Endothelial cell of umbilical vein (primary cell): ENCODE data around the gene ABCC4. TPM values are rescaled to one million over a fixed set of nuclear protein-coding genes. Genes with fewer than 3 reads are reported as not detected.

Experiments used
- BruUV-seq: library from RNA; stranded (reverse); fragments of 400-500 nt; replicated peaks from 2 replicates; lab custom pipeline; 2021; lab: Mats Ljungman, UMichigan
- CTCF ChIA-PET: fragments of 300-600, 350-600 bp; sonication (Branson Sonifier 250); formaldehyde crosslinking; loops from one replicate; lab custom pipeline; 2021; ENCODE audit warnings: antibody characterized with exemption, inconsistent platforms; lab: Charles Lee
- POLR2A ChIA-PET: fragments of 300-600, 350-600 bp; sonication (Branson Sonifier 250); formaldehyde crosslinking; loops from one replicate; lab custom pipeline; 2021; ENCODE audit warnings: antibody characterized with exemption, inconsistent platforms; lab: Charles Lee
- DNase-seq: peaks from one replicate; pipeline ENCODE4 v3.0.0-alpha.2; 2011; ENCODE audit warnings: low read depth, low spot score
- FAIRE-seq: peaks from 2 replicates; lab custom pipeline; 2011; peaks lifted over from hg19 to GRCh38; lab: Jason Lieb, UNC
- H2AFZ ChIP-seq: 2 replicates; pipeline ENCODE4 v1.6.0; 2012; ENCODE audit warnings: low read depth, low read length, control low read depth, inconsistent platforms
- H3K27ac ChIP-seq: 2 replicates; pipeline ENCODE4 v1.5.1; 2011; ENCODE audit warnings: low read depth, mild to moderate bottlenecking, control low read depth, low read length, moderate library complexity; ENCODE audit not compliant: insufficient read depth
- H3K27me3 ChIP-seq, 2 experiments: 2 replicates each; pipeline versions ENCODE4 v1.6.0 to v1.6.1; 2011; ENCODE audit warnings: low read length in 2 of 2, mixed read lengths in 1 of 2; ENCODE audit not compliant: control insufficient read depth in 2 of 2, insufficient read depth in 2 of 2
- H3K36me3 ChIP-seq, 2 experiments: 2 replicates in 1 of 2; 3 replicates in 1 of 2; pipeline ENCODE4 v1.5.1; 2011; ENCODE audit warnings: low read length in 2 of 2, mild to moderate bottlenecking in 1 of 2, moderate library complexity in 1 of 2; ENCODE audit not compliant: control insufficient read depth in 2 of 2, insufficient read depth in 2 of 2; ENCODE audit errors: extremely low read depth in 1 of 2
- H3K4me1 ChIP-seq: 3 replicates; pipeline ENCODE4 v1.5.1; 2011; ENCODE audit warnings: mild to moderate bottlenecking, low read length; ENCODE audit not compliant: control insufficient read depth, insufficient read depth; ENCODE audit errors: extremely low read depth
- H3K4me2 ChIP-seq: 2 replicates; pipeline ENCODE4 v1.6.1; 2011; ENCODE audit warnings: low read length, control low read depth, mixed read lengths; ENCODE audit not compliant: insufficient read depth
- H3K4me3 ChIP-seq, 3 experiments: fragments of 200-600 bp in 1 of 3; sonication (generic), shearing (Covaris generic) in 1 of 3; replicated peaks in 1 of 3; 2 replicates each; pipeline ENCODE4 v1.5.1; 2011 to 2016; ENCODE audit warnings: control low read depth in 3 of 3, low read length in 3 of 3, mild to moderate bottlenecking in 2 of 3, inconsistent platforms in 1 of 3, low read depth in 1 of 3, moderate library complexity in 1 of 3; ENCODE audit not compliant: insufficient read depth in 1 of 3
- H3K79me2 ChIP-seq: 2 replicates; pipeline ENCODE4 v1.6.0; 2012; ENCODE audit warnings: low read length, inconsistent platforms; ENCODE audit not compliant: control insufficient read depth, insufficient read depth
- H3K9ac ChIP-seq: replicated peaks from 2 replicates; pipeline ENCODE3; 2011; ENCODE audit warnings: low read length, control low read depth; ENCODE audit not compliant: insufficient read depth; ENCODE audit errors: extremely low read depth
- H3K9me1 ChIP-seq: replicated peaks from 3 replicates; pipeline ENCODE4 v1.6.0; 2011; ENCODE audit warnings: mild to moderate bottlenecking, low read length; ENCODE audit not compliant: control insufficient read depth, insufficient read depth; ENCODE audit errors: extremely low read depth
- H3K9me3 ChIP-seq: replicated peaks from 2 replicates; pipeline ENCODE4 v1.5.1; 2012; ENCODE audit warnings: low read length, inconsistent platforms; ENCODE audit not compliant: control insufficient read depth, insufficient read depth
- H4K20me1 ChIP-seq: replicated peaks from 2 replicates; pipeline ENCODE3; 2011; ENCODE audit warnings: mild to moderate bottlenecking, low read length; ENCODE audit not compliant: control insufficient read depth, insufficient read depth; ENCODE audit errors: extremely low read depth
- EZH2 ChIP-seq: IDR thresholded peaks from 2 replicates; pipeline ENCODE4 v1.6.1; 2012; ENCODE audit warnings: borderline replicate concordance, low read depth, mild to moderate bottlenecking, moderate library complexity, low read length, inconsistent platforms; ENCODE audit not compliant: severe bottlenecking
- FOS ChIP-seq: IDR thresholded peaks from 2 replicates; pipeline ENCODE4 v1.6.1; 2011; ENCODE audit warnings: mild to moderate bottlenecking, low read length, moderate library complexity, borderline replicate concordance; ENCODE audit not compliant: insufficient read depth
- GATA2 ChIP-seq: IDR thresholded peaks from 2 replicates; pipeline ENCODE4 v1.7.0; 2011; ENCODE audit warnings: low read depth, mild to moderate bottlenecking, moderate library complexity, mixed read lengths, low read length; ENCODE audit not compliant: insufficient read length, insufficient read depth
- JUN ChIP-seq: IDR thresholded peaks from 2 replicates; pipeline ENCODE4 v1.6.1; 2011; ENCODE audit warnings: borderline replicate concordance, low read depth; ENCODE audit not compliant: insufficient read length, insufficient read depth
- MAX ChIP-seq: IDR thresholded peaks from 2 replicates; pipeline ENCODE4 v1.6.1; 2011; ENCODE audit not compliant: insufficient read depth, insufficient read length
- MYC ChIP-seq: IDR thresholded peaks from one replicate; pipeline ENCODE4 v1.6.1; 2011; ENCODE audit warnings: mild to moderate bottlenecking, low read depth, low read length
- POLR2A ChIP-seq: IDR thresholded peaks from 2 replicates; pipeline ENCODE4 v1.6.1; 2012; ENCODE audit warnings: low read depth, mild to moderate bottlenecking, control low read depth, low read length
- POLR2AphosphoS5 ChIP-seq: IDR thresholded peaks from 2 replicates; pipeline ENCODE4 v1.6.1; 2012; ENCODE audit warnings: low read depth, mild to moderate bottlenecking, control low read depth, low read length, moderate library complexity; ENCODE audit not compliant: insufficient read depth
- dilution Hi-C: fragments of 300-500 bp; cut with MboI; formaldehyde crosslinking; loops from one replicate; pipeline ENCODE4 v1.15.0; 2019; ENCODE audit warnings: low sequenced_read_pairs; ENCODE audit not compliant: extremely low pct_ligation_motif_present
- intact Hi-C: fragments of 100-400 bp; cut with micrococcal nuclease; formaldehyde crosslinking; loops from one replicate; pipeline ENCODE4 v1.10.0; 2022
- polyA plus RNA-seq, 4 experiments: library from polyadenylated mRNA; depleted of rRNA in 3 of 4; stranded (reverse) in 3 of 4; unstranded in 1 of 4; fragments of >200 nt; gene quantifications; 2 replicates each; pipeline versions ENCODE4 v1.2.1 to v1.2.3, GENCODE V29; 2011 to 2012; ENCODE audit warnings: missing spikeins in 1 of 4
- total RNA-seq: library from RNA; stranded (reverse); gene quantifications from 2 replicates; pipeline ENCODE4 v1.2.3, GENCODE V29; 2021
- TF ChIP-seq, protein P1 (sequence below), 2 donors: IDR thresholded peaks; 1 replicate in 1 of 2; 2 replicates in 1 of 2; pipeline ENCODE4 v1.5.1; 2011; ENCODE audit warnings: low read length in 2 of 2, mild to moderate bottlenecking in 2 of 2, moderate library complexity in 2 of 2, control low read depth in 1 of 2, inconsistent platforms in 1 of 2, low read depth in 1 of 2; ENCODE audit not compliant: insufficient read depth in 1 of 2; ENCODE audit errors: extremely low read depth in 1 of 2

The ABCC4 gene
- total and polyA plus RNA-seq, 2 donors (not counting 3 experiments of a cell fraction or from before 2014, with no cell fraction given) = 9.2 to 15.9 TPM

DNA sequence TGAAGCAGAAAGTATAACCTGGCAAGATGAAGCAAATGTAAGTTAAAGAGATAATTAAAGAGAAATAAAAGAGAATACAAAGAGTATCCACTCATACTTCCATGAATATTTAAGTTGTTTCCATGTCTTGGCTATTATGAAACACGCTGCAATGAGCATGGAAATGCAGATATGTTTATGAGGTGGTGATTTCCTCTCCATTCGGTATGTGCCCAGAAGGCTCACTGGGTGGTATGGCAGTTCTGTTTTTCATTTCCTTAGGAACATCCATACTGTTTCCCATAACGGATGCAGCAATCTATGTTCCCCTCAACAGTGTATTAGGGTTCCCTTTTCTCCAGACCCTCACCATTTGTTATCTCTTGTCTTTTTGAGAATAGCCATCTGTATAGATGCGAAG, 316.3 kb downstream of the ABCC4 start:
- DNase-seq (no peak), FAIRE-seq (no peak)
- H3K36me3 ChIP-seq = no peaks in the 10 kb centered on the region
- no peaks in the 10 kb centered on the region for H3K79me2 ChIP-seq
- peaks cover 13 to 17% of the 10 kb centered on the region in 2 experiments for H3K27me3 ChIP-seq
- no peaks in the 10 kb centered on the region for H4K20me1 ChIP-seq
- BruUV-seq = no TSS peak
- dilution Hi-C loops = no loop called here
- TF ChIP-seq FOS = no peak
- TF ChIP-seq GATA2 = no peak
- no peak for TF ChIP-seq MAX
- TF ChIP-seq, protein P1, sequence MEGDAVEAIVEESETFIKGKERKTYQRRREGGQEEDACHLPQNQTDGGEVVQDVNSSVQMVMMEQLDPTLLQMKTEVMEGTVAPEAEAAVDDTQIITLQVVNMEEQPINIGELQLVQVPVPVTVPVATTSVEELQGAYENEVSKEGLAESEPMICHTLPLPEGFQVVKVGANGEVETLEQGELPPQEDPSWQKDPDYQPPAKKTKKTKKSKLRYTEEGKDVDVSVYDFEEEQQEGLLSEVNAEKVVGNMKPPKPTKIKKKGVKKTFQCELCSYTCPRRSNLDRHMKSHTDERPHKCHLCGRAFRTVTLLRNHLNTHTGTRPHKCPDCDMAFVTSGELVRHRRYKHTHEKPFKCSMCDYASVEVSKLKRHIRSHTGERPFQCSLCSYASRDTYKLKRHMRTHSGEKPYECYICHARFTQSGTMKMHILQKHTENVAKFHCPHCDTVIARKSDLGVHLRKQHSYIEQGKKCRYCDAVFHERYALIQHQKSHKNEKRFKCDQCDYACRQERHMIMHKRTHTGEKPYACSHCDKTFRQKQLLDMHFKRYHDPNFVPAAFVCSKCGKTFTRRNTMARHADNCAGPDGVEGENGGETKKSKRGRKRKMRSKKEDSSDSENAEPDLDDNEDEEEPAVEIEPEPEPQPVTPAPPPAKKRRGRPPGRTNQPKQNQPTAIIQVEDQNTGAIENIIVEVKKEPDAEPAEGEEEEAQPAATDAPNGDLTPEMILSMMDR (IDR thresholded peaks at IDR 0.05; ENCODE audit: extremely low read depth in 1 of 2, insufficient read depth in 1 of 2, low read depth in 1 of 2, low read length in 2 of 2) = no peak
- TF ChIP-seq JUN = no peak
- TF ChIP-seq POLR2AphosphoS5 = no peak
- no peak for TF ChIP-seq EZH2
- no peak for TF ChIP-seq POLR2A
- no peak for TF ChIP-seq MYC
- H3K9ac ChIP-seq = no peak overlapping the region
- ChIA-PET POLR2A (no interaction called here), CTCF (no interaction called here)
- intact Hi-C loops = no loop called here
- no peak overlapping the region for H3K4me2 ChIP-seq
- no peaks in the 10 kb centered on the region for H3K4me1 ChIP-seq
- no peaks in the 10 kb centered on the region for H3K9me3 ChIP-seq
- no peaks in the 10 kb centered on the region for H3K9me1 ChIP-seq
- no peak overlapping the region for H2AFZ ChIP-seq
- no peak overlapping the region for H3K27ac ChIP-seq
- no peak overlapping the region for H3K4me3 ChIP-seq
